GM19328 (cell line): ENCODE results near the gene SPACA6.
"Not testable (repeated sequence)": the region's sequence is repeated elsewhere in the genome, so short reads cannot be mapped to it uniquely, and the experiment has no call there.

ENCODE experiments used
- ATAC-seq: cut with Tn5 transposase; IDR thresholded peaks from one replicate; pipeline ENCODE4 v1.9.1; 2021; ENCODE audit warnings: mild to moderate bottlenecking, moderate library complexity; ENCODE audit not compliant: unreplicated experiment

Gene SPACA6

DNA sequence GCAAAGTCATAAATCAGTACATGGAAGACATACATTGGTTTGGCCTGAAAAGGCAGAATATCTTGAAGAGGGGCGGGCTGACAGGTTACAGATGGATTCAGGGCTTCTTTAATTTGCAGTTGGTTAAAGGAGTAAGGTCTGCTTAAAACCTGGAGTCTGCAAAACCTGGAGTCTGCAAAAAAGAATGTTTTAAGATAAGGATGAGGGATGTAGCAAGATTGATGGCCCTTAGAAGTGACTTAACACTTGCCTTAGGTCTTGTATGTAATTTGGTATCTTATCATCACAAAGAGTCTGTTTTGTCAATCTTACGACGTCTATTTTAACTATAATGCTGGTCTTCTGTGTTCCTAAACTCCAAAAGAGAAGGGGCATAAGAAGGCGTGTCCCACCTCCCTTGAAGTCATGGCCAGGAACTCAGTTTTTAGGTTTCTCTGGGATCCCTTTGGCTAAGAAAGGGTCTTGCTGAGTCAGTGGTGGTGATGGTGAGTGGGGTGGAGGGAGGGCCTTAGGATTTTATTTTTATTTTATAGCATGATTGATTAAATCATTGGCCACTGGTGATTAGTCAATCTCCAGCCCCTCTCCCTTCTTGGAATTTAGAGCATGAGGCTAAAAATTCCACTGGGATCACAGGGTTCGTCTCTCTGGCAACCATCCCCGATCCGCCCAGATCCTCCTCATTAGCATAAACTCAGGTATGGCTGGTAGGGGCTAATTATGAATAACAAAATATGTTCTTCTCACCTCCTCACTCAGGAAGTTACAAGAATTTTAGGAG is 40.8 kb downstream of the SPACA6 start:
- no peak for ATAC-seq

DNA sequence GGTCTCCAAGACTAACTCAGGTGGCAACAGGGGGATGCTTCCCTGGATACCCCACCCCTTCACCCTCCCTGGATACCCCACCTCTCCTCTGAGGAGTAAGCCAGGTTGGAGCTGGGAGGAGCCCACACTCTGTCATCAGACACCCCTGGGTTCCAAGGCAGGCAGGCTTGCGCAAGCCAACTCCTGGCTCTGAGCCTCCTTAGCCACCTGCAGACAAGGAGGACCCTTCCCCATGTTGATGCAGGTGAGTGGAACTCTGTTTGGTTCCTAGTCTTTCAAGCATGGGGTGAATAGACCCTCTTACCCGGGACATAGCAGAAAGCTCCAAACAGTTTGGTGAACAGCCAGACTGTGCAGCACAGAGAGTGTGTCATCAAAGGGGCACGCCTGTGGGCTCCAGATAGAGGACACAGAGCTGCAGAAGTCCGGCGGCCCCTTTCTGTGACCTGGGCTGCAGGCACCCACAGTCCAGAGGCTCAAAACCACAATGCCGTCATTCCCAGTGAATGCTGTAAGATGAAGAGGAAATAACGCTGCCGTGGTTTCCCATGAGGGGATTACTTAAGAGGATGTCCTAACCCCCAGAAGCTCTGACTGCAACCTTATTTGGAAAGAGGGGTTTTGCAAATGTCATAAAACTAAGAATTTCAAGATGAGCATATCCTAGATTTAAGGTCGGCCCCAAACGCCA is 42.8 kb downstream of the SPACA6 start:
- no peak for ATAC-seq

DNA sequence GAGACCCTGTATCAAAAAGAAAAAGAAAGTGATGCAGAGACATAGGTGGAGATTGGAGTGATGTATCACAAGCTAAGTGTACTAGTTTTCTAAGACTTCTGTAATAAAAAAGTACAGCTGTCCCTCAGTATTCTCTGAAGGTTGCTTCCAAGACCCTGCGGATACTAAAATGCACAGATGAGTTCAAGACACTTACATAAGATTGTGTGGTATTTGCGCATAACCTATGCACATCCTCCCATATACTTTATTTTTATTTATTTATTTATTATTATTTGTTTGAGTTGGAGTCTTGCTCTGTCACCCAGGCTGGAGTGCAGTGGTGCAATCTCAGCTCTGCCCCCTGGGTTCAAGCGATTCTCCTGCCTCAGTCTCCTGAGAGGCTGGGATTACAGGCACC is 44.3 kb downstream of the SPACA6 start:
- ATAC-seq = no peak

DNA sequence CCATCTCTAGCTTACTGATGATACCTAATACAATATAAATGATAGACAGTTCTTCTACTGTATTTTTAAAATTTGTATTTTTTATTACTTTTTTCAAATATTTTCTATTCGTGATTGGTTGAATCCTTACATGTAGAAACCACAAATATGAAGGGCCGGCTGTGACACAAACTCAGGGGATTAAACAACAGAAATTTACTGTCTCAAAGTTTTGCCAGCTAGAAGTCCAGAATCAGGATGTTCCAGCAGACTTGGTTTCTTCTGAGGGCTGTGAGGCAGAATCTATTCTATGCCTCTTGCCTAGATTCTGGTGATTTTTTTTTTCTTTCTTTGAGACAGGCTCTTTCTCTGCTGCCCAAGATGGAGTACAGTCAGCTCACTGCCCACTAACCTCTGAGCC is 44.8 kb downstream of the SPACA6 start:
- ATAC-seq = no peak

DNA sequence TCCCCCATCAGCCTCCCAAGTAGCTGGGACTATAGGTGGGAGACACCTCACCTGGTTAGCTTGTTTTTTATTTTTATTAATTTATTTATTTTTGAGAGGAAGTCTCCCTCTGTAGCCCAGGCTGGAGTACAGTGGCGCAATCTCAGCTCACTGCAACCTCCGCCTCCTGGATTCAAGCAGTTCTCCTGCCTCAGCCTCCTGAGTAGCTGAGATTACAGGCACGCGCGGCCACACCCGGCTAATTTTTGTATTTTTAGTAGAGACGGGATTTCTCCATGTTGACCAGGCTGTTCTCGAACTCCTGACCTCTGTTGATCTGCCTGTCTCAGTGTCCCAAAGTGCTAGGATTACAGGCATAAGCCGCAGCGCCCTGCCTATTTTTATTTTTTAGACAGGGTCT is 45.4 kb downstream of the SPACA6 start:
- not testable (repeated sequence) for ATAC-seq

DNA sequence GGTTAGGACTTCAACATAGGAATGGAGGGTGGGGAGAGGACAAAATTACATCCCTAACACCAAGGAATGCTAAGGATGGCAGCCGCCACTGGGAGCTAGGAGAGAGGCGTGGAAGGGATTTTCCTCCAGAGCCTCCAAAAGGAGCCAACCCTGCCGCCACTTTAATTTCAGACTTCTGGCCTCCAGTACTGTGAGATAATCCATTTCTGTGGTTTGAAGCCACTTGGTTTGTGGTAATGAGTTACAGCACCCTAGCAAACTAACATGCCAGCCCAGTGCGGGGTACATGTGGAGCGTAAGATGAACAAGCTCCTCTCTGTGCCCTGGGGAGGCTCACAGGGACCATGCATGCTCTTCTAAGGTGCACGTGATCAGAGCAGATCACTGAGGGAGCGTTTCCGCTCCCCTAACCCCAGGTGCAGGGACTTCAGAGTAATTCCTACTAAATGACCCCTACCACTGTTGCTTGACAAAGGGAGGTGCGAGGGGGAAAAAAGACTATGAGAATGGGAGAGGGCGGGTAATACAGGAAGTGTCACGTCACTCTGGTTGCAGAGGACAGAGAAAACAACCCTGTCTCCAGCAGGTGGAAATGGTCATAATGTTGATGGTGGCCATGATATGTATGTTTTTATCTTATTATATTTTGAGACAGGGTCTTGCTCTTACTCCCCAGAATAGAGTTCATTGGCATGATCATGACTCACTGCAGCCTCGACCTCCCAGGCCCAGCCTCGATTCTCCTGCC is 46.5 kb downstream of the SPACA6 start:
- ATAC-seq = no peak

DNA sequence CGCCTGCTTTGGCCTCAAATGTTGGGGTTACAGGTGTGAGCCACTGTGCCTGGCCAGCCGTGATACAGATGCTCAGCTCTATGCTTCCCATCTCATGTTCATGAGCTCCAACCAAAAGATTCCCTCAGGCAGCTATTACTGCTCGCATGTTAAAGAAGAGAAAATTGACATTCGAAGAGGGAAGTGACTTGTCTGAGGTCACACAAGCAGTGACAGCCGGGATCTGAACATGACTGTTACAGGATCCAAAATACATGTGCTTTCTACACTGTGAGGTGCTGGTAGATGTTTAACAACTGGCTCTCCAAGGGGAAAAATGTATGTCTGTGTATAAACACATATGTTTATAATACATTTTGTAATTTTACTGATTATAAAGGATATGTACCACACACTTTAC is 47.2 kb downstream of the SPACA6 start:
- no peak for ATAC-seq

DNA sequence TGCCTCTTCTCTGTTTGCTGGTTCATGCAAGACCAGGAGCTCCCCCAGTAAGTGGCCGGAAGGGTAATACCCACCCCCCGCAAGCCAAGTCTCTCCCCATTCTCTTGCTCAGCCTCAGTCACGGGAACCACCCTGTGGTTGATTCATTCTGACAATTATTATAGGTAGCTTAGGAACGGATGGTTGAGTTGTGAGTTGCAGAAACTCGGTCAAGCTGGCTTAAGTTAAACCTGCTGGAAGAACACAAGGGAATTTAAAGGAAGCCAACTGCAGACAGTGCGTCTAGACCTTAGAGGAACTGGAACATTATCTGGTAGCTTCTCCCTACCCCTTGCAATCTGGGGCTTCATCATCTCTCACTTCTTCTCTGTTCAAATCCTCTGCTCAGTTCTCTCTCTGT is 49.7 kb downstream of the SPACA6 start:
- no peak for ATAC-seq

DNA sequence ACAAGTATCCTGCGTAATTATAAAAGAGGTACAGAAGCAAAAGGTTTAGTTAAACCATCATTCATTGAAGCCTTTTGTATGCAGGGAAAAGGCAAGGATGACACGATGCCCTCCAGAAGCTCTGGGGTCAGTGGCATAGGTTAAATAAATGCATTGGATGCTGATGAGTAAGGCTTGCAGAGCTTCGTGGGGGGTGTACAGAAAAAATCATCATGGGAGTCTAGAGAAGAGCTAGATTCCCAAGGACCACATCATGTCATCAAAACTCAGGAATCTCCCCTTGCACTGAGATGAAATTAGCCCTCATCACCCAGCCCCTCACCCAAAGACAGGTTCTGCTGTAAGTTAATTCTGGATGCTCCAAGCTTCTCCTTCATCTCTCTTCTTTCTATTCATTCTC is 50.3 kb downstream of the SPACA6 start:
- no peak for ATAC-seq

DNA sequence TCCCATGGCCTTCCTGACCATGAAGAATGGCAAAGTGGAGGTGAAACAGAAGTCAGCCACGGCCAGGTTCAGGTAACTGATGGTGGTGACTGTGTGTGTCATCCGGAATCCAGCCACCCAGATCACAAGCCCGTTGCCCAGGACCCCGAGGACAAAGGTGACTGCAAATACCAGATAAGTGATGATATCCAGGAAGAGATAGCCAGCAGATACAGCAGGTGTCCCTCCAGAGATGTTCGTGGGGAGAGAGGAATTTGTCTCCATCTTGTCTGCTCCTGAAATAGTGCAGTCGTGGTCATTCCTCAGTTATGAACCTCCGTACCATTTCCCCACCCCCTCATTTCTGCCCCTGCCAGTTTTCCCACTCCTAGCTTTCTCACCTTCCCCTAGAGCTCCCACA is 53.6 kb downstream of the SPACA6 start:
- no peak for ATAC-seq

DNA sequence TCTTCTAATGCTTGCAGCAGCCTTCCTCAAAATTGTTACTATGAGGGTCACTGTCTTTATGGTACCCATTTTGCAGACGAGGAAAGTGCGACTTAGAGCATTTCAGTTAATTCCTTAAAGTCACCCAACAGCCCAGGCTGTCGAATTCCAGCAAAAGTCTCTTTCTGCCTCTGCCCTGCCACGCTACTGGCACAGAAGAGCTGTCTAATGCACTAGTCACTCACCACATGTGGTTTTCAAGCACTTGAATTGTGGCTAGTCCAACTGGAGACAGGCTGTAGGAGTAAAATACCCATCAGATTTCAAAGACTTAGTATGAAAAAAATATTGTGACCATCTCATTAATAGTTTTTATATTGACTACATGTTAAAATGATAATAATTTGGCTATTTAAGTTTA is 56.8 kb downstream of the SPACA6 start:
- ATAC-seq = no peak

DNA sequence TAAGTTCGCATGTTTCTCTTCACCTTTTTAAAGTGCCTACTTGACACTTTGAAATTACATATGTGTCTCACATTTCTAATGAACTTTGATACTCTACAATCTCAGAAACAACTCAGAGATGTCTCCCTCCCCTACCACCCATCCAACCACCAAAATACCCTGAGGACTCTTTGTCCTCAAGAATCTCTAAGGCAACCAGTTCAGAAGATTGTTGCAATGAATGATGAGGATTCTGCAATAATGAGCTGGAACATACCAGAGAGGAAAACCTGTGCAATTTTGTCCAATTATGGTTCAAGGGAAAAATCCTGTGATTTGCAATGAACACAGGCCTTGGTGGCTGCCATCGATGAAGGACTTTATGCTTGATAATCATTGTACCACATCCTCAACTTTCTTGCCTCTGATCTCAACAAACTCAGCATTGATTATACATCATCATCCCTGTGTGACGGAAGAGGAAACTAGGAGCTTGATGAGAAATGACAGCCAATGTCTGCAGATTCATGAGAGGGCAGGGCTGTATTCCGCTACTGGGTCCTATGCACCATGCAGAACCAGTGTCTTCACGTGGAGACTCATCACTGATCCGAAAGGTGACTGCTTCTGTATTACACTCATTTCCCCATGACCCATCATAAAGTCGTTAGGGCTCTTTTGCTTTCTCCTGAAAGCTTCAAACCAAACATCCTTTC is 57.4 kb downstream of the SPACA6 start:
- ATAC-seq = no peak

DNA sequence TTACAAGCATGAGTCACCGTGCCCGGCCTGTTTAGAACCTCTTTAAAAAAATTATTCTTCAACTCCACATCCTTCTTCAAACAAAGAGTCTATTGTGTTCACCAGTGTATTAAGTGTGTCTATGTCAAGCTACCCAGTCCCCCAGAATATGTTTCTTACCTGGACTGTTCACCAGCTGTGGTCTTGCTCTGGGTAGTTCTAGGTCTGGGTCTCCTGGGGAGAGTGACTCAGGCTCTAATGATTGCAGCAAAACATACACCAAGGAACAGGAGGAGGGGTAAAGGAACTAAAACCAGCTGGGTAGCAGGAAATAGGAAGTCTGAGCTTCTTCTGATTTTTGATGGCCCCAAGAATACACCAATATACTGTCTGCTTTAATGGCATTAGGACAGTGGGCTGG is 58.5 kb downstream of the SPACA6 start, which contains the start of gene FPR1:
FPR1 (minus strand) TSS at position 224 of the 400 bp plus-strand sequence. CDS start 4,884 bp downstream, outside the sequence.
- no peak for ATAC-seq

DNA sequence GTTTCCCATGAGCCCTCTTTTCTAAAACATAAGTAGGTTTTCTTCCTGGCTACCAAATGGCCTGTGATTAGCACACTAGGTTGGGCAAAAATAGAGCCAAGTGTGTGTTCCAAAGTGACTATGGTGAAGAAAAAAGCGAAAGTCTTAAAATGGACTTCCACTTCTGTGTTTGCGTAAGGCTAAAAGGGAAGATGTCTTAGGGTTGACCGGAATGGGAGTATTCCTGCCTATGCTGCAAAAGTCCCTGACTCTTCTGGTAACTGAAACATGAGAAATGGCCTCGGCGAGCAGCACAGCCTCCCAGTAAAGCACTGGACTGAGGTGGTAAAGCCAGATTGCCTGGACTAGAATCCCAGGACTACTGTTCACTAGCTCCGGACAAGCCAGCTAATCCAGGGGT is 61.0 kb downstream of the SPACA6 start:
- no peak for ATAC-seq

DNA sequence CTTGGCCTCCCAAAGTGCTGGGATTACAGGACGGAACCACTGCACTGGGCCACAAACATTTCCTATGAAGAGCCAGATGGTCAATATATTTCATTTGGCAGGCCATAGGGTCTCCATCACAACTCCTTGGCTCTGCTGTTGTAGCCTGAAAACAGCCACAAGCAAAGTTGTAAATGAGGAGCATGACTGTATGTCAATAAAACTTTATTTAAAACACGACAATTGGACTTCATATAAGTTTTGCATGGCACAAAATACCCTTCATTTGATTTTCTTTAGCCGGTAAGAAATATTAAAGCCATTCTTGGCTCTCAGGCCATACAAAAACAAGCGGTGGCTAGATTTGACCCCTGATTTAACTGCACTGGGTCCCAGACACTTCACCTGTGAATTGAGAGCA is 61.6 kb downstream of the SPACA6 start:
- ATAC-seq = no peak
